Fibroblast of lung (primary cell): ENCODE data around the gene SNTN. TPM values are rescaled to one million over a fixed set of nuclear protein-coding genes. Genes with fewer than 3 reads are reported as not detected.

ENCODE experiments used
- DNase-seq, 2 donors: peaks; one replicate each; pipeline versions ENCODE4 v3.0.0 to v3.0.0-alpha.2; 2010; ENCODE audit warnings: low read depth in 2 of 2
- H2AFZ ChIP-seq: 2 replicates; pipeline ENCODE4 v1.5.1; 2012; ENCODE audit warnings: low read length, control low read depth, inconsistent platforms
- H3K27ac ChIP-seq: 2 replicates; pipeline ENCODE4 v1.5.1; 2011; ENCODE audit warnings: low read length, control low read depth; ENCODE audit not compliant: insufficient read depth
- H3K27me3 ChIP-seq: 2 replicates; pipeline ENCODE4 v1.5.1; 2011; ENCODE audit warnings: mild to moderate bottlenecking, low read length; ENCODE audit not compliant: control insufficient read depth, insufficient read depth
- H3K36me3 ChIP-seq: 2 replicates; pipeline ENCODE4 v1.5.1; 2011; ENCODE audit warnings: low read length; ENCODE audit not compliant: control insufficient read depth, insufficient read depth
- H3K4me1 ChIP-seq: 2 replicates; pipeline ENCODE4 v1.5.1; 2011; ENCODE audit warnings: low read length; ENCODE audit not compliant: control insufficient read depth, insufficient read depth; ENCODE audit errors: extremely low read depth
- H3K4me2 ChIP-seq: 2 replicates; pipeline ENCODE4 v1.5.1; 2011; ENCODE audit warnings: low read length, control low read depth; ENCODE audit not compliant: insufficient read depth; ENCODE audit errors: extremely low read depth
- H3K4me3 ChIP-seq, 4 experiments: fragments of 200-600 bp in 1 of 4; sonication (generic) in 1 of 4; replicated peaks in 1 of 4; 2 replicates each; pipeline ENCODE4 v1.5.1; 2011 to 2016; ENCODE audit warnings: low read length in 4 of 4, low read depth in 3 of 4, mild to moderate bottlenecking in 3 of 4, control low read depth in 2 of 4, inconsistent platforms in 1 of 4, mixed read lengths in 1 of 4; ENCODE audit not compliant: insufficient read depth in 1 of 4; ENCODE audit errors: control extremely low read depth in 1 of 4
- H3K79me2 ChIP-seq: 2 replicates; pipeline ENCODE4 v1.5.1; 2012; ENCODE audit warnings: mild to moderate bottlenecking, low read length, inconsistent platforms; ENCODE audit not compliant: control insufficient read depth, insufficient read depth
- H3K9ac ChIP-seq: 2 replicates; pipeline ENCODE4 v1.5.1; 2011; ENCODE audit warnings: mild to moderate bottlenecking, low read length, control low read depth; ENCODE audit not compliant: insufficient read depth
- H3K9me3 ChIP-seq: 2 replicates; pipeline ENCODE4 v1.5.1; 2012; ENCODE audit warnings: low read depth, low read length; ENCODE audit not compliant: control insufficient read depth, insufficient read depth
- H4K20me1 ChIP-seq: 2 replicates; pipeline ENCODE4 v1.5.1; 2011; ENCODE audit warnings: low read length; ENCODE audit not compliant: control insufficient read depth, insufficient read depth; ENCODE audit errors: extremely low read depth
- EZH2 ChIP-seq: IDR thresholded peaks from 2 replicates; pipeline ENCODE4 v1.5.1; 2012; ENCODE audit warnings: low read length, control low read depth, mild to moderate bottlenecking; ENCODE audit errors: missing control alignments
- polyA plus RNA-seq, 2 donors: library from polyadenylated mRNA; depleted of rRNA in 1 of 2; stranded (reverse) in 1 of 2; unstranded in 1 of 2; fragments of >200 nt; gene quantifications; 2 replicates each; pipeline ENCODE4 v1.2.1, GENCODE V29; 2011 to 2012; ENCODE audit warnings: missing spikeins in 1 of 2
- total RNA-seq: library from RNA; depleted of rRNA; stranded (reverse); fragments of >200 nt; gene quantifications from 2 replicates; pipeline ENCODE4 v1.2.1, GENCODE V29; 2014
- TF ChIP-seq, protein P1 (sequence below), 2 donors: IDR thresholded peaks in 1 of 2; conservative IDR thresholded peaks in 1 of 2; 1 replicate in 1 of 2; 2 replicates in 1 of 2; pipeline ENCODE4 v1.5.1; 2011 to 2012; ENCODE audit warnings: low read length in 2 of 2, control low read depth in 1 of 2, inconsistent platforms in 1 of 2, low read depth in 1 of 2, mild to moderate bottlenecking in 1 of 2

SNTN gene
- total and polyA plus RNA-seq, 2 donors (not counting 1 experiment from before 2014, with no cell fraction given), result not detected

DNA sequence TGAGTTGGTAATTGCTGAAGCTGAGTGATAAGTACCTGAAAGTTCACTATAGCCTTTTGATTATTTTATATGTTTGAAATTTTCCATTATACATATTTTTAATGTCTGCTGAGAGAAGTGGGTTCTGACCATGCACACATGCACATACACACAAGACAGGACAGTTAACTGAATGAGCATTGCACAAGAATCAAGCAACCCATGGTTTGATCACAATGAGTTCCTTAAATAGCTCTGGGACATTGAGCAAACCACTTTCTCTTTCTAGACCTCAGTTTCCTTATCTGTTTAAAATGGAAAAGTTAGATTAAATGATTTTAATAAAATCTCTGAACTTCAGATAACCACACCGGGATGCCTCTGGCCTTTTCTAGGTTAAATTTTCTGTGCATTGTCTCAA, 26.7 kb downstream of the SNTN start:
- H3K27ac ChIP-seq, result no peak overlapping the region
- no peaks in the 10 kb centered on the region for H3K4me1 ChIP-seq
- H4K20me1 ChIP-seq, result no peaks in the 10 kb centered on the region
- no peak for TF ChIP-seq EZH2
- TF ChIP-seq, protein P1, sequence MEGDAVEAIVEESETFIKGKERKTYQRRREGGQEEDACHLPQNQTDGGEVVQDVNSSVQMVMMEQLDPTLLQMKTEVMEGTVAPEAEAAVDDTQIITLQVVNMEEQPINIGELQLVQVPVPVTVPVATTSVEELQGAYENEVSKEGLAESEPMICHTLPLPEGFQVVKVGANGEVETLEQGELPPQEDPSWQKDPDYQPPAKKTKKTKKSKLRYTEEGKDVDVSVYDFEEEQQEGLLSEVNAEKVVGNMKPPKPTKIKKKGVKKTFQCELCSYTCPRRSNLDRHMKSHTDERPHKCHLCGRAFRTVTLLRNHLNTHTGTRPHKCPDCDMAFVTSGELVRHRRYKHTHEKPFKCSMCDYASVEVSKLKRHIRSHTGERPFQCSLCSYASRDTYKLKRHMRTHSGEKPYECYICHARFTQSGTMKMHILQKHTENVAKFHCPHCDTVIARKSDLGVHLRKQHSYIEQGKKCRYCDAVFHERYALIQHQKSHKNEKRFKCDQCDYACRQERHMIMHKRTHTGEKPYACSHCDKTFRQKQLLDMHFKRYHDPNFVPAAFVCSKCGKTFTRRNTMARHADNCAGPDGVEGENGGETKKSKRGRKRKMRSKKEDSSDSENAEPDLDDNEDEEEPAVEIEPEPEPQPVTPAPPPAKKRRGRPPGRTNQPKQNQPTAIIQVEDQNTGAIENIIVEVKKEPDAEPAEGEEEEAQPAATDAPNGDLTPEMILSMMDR (conservative IDR thresholded peaks at IDR 0.05 in 1 of 2, IDR thresholded peaks at IDR 0.05 in 1 of 2; ENCODE audit: low read depth in 1 of 2, low read length in 2 of 2), result no peak
- no peak overlapping the region for H3K9ac ChIP-seq
- no peak overlapping the region for H3K4me2 ChIP-seq
- H3K79me2 ChIP-seq, result no peaks in the 10 kb centered on the region
- no peaks in the 10 kb centered on the region for H3K9me3 ChIP-seq
- no peaks in the 10 kb centered on the region for H3K36me3 ChIP-seq
- no peak overlapping the region for H2AFZ ChIP-seq
- no peak for DNase-seq
- no peak overlapping the region for H3K4me3 ChIP-seq
- H3K27me3 ChIP-seq, result peaks cover 2% of the 10 kb centered on the region

DNA sequence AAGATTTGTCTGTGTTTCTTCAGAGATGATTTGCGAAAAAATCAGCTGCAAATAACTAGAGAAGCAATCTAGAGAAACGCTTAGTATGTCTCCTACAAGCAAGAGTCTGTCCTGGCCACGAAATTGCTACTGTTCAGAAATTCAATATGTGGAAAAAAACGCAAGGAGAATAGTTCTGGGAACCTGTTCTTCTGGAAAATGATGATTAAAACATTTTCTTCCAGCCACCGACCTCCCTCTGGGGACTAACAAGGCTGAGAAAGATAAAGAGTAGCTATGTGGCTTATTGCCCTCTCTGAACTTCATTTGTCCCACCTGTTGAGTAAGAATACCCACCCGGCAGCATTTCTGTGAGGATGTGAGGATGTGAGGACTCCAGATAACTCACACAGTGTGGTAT, 31.6 kb downstream of the SNTN start:
- H3K9ac ChIP-seq, result no peak overlapping the region
- no peak overlapping the region for H3K27ac ChIP-seq
- H3K4me1 ChIP-seq, result no peaks in the 10 kb centered on the region
- H3K4me2 ChIP-seq, result no peak overlapping the region
- no peaks in the 10 kb centered on the region for H4K20me1 ChIP-seq
- no peak overlapping the region for H3K4me3 ChIP-seq
- H3K36me3 ChIP-seq, result no peaks in the 10 kb centered on the region
- DNase-seq, result no peak
- H3K79me2 ChIP-seq, result no peaks in the 10 kb centered on the region
- no peaks in the 10 kb centered on the region for H3K9me3 ChIP-seq
- no peak for TF ChIP-seq EZH2
- TF ChIP-seq, protein P1 (conservative IDR thresholded peaks at IDR 0.05 in 1 of 2, IDR thresholded peaks at IDR 0.05 in 1 of 2; ENCODE audit: low read depth in 1 of 2, low read length in 2 of 2), result no peak
- H2AFZ ChIP-seq, result no peak overlapping the region
- H3K27me3 ChIP-seq, result peaks cover 2% of the 10 kb centered on the region

DNA sequence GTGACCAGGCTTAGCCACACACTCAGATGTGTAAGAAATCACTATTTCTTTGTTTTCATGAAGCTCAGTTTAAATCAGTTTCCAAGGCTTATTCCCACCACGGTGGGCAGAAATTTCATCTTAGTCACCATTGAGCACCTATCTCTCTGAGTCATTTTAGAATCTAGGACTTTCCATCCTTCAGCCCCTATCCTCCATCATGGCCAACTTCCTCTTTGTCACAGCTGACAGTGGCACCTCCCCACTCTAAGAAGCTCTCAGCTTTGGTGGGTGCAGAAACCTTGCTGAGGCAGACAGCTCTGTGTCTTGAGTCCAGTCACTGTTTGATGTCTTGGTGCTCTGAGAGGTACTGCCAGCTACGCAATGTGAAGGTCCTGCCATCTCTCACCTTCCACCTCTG, 32.9 kb downstream of the SNTN start:
- no peak overlapping the region for H3K9ac ChIP-seq
- no peak for TF ChIP-seq EZH2
- TF ChIP-seq, protein P1 (conservative IDR thresholded peaks at IDR 0.05 in 1 of 2, IDR thresholded peaks at IDR 0.05 in 1 of 2; ENCODE audit: low read depth in 1 of 2, low read length in 2 of 2), result no peak

More for the DNA sequence above, 32.9 kb downstream of the SNTN start:
- Histone ChIP-seq H3K27ac (no peak overlapping the region), H3K4me1 (no peaks in the 10 kb centered on the region), H3K36me3 (no peaks in the 10 kb centered on the region), H3K4me3 (no peak overlapping the region), H3K9me3 (no peaks in the 10 kb centered on the region), H3K27me3 (peaks cover 2% of the 10 kb centered on the region), H3K4me2 (no peak overlapping the region), H3K79me2 (no peaks in the 10 kb centered on the region), H4K20me1 (no peaks in the 10 kb centered on the region), H2AFZ (no peak overlapping the region)
- DNase-seq, result no peak
